Measurements from ENCODE around the gene FAM53B. TPM values are rescaled to one million over a fixed set of nuclear protein-coding genes. Genes with fewer than 3 reads are reported as not detected.
A peak's percentile ranks its signal among the peaks of the same experiment; 100 is the strongest.

FAM53B gene
- total and polyA plus RNA-seq, 7 experiments from 2014 or later: 3.9 to 51.5 (median 27.7) TPM

DNA sequence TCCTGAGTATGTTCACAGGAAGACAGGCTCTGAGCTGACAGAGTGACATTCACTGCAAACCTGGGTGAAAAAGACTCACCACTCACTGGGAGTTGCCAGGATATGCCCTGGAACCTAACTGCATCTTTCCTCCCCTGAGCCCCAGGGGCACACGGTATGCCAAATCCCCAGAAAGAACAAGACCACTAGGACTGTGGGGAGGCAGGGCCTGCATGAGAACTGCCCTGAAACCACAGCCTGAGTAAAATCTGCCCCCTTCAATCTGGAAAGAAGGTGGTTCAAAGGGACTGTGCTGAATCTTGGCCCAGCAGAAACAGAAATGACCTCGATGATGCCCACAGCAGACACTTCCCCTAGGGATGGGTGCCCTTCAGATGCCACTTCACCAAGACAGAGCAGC, 6.5 kb downstream of the FAM53B start:
- Histone ChIP-seq H3K27ac (ENCODE audit: low read depth, low read length) (no peak overlapping the region), H3K4me3 (ENCODE audit: low read length) (no peak overlapping the region), H3K36me3 (ENCODE audit: control insufficient read depth in 2 of 3, insufficient read depth in 3 of 3, low read length in 3 of 3) (no peaks in the 10 kb centered on the region), H3K4me1 (ENCODE audit: control insufficient read depth in 2 of 2, insufficient read depth in 2 of 2, low read length in 2 of 2) (peaks cover 98 to 100% of the 10 kb centered on the region in 2 donors), H3K9me3 (ENCODE audit: control insufficient read depth in 2 of 3, low read length in 3 of 3) (no peaks in the 10 kb centered on the region), H3K27me3 (ENCODE audit: control insufficient read depth in 2 of 2, insufficient read depth in 2 of 2, low read length in 2 of 2) (no peaks in the 10 kb centered on the region)
- peaks cover 0 to 27% (median 3%) of the 10 kb centered on the region in 5 donors for H3K36me3 Mint-ChIP-seq
- CTCF ChIA-PET: interaction anchor here (7.2 kb wide), 1 partner anchor 17 kb away, joined by 58 read pairs; no protein-coding TSS in a partner anchor
- POLR2A ChIA-PET: interaction anchor here (1.0 to 1.6 kb wide), 3 partner anchors 9 to 13 kb away, joined by 3 to 4 read pairs (median 4); no protein-coding TSS in a partner anchor
- intact Hi-C loops (cut with micrococcal nuclease): no loop called here
- peaks cover 74 to 100% (median 96%) of the 10 kb centered on the region in 7 donors for H3K4me1 Mint-ChIP-seq
- H3K4me3 Mint-ChIP-seq: peak overlapping the region in 6 of 10 donors; percentile 33 to 96 (median 52)
- peaks cover 0 to 23% (median 0%) of the 10 kb centered on the region in 5 donors for H3K27me3 Mint-ChIP-seq
- H3K9me3 Mint-ChIP-seq: no peaks in the 10 kb centered on the region
- peak overlapping the region in 6 of 9 donors; percentile 44 to 99 (median 80) for H3K27ac Mint-ChIP-seq
- ATAC-seq (no peak), DNase-seq (no peak)

DNA sequence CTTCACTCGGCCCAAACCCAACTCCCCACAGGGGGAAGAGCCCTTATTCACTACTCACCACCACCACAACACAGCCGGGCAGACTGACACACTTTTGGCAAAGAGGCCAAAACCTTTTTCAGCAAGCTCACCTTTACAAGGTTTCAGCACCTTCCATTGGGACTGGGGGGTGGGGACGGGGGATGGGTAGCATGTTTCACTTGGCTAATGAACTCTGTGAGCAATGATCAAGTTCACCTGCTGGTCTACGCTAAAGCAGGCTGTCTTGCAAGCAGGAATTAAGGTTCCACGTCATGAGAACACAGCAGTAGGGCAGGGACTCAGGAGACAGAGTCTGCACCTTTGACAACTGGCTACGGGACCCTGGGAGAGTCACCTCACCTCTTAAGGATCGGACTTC, 7.0 kb downstream of the FAM53B start:
- ChIA-PET CTCF (interaction anchor here (1.0 to 7.2 kb wide), 3 partner anchors 13 to 58 kb away, joined by 5 to 58 read pairs (median 6); no protein-coding TSS in a partner anchor), POLR2A (interaction anchor here (1.0 to 1.6 kb wide), 3 partner anchors 9 to 13 kb away, joined by 3 to 4 read pairs (median 4); no protein-coding TSS in a partner anchor)
- peaks cover 97 to 100% of the 10 kb centered on the region in 2 donors for H3K4me1 ChIP-seq (ENCODE audit: control insufficient read depth in 2 of 2, insufficient read depth in 2 of 2, low read length in 2 of 2)
- intact Hi-C loops (cut with micrococcal nuclease): no loop called here
- H3K4me3 Mint-ChIP-seq: peak overlapping the region in 7 of 10 donors; percentile 14 to 96 (median 47)
- no peak for ATAC-seq
- H3K9me3 Mint-ChIP-seq: no peaks in the 10 kb centered on the region
- peaks cover 0 to 25% (median 5%) of the 10 kb centered on the region in 5 donors for H3K36me3 Mint-ChIP-seq
- H3K4me3 ChIP-seq (ENCODE audit: low read length): no peak overlapping the region
- no peaks in the 10 kb centered on the region for H3K36me3 ChIP-seq (ENCODE audit: control insufficient read depth in 2 of 3, insufficient read depth in 3 of 3, low read length in 3 of 3)
- H3K9me3 ChIP-seq (ENCODE audit: control insufficient read depth in 2 of 3, low read length in 3 of 3): no peaks in the 10 kb centered on the region
- H3K27me3 Mint-ChIP-seq: peaks cover 0 to 18% (median 0%) of the 10 kb centered on the region in 5 donors
- H3K27ac ChIP-seq (ENCODE audit: low read depth, low read length): no peak overlapping the region
- no peaks in the 10 kb centered on the region for H3K27me3 ChIP-seq (ENCODE audit: control insufficient read depth in 2 of 2, insufficient read depth in 2 of 2, low read length in 2 of 2)
- peak overlapping the region in 7 of 9 donors; percentile 49 to 99 (median 79) for H3K27ac Mint-ChIP-seq
- H3K4me1 Mint-ChIP-seq: peaks cover 76 to 100% (median 95%) of the 10 kb centered on the region in 7 donors
- no peak for DNase-seq

DNA sequence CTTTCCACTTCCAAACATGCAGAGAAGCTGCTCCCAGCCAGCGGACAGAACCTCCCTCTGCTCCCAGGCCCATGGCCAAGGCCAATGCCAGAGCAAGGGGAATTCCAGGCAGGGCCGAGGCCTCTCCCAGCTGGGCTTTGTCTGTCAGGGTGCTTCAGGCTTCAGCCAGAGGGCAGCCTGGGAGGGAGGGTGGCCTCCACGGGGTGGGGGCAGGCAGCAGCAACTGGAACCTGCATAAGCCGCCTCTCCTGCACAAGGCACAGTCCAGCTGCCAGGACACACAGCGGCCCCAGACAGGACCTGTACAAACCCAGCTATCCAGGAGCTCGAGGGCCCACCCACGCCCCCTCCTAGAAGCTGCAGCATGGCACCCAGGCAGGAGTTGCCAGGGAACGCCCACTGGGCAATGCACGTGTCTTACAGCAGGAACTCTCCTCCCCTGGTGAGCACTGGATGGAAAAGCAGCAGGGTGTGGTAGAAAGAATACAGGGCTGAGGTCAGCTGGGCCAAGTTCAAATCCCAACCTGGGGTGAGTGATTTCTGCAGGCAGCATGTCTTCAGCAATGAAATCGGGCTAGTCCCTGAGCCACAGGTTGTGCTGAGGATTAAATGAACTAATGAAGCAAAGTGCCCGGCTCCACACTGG, 7.6 kb downstream of the FAM53B start:
- Histone ChIP-seq H3K9me3 (ENCODE audit: control insufficient read depth in 2 of 3, low read length in 3 of 3) (no peaks in the 10 kb centered on the region), H3K27ac (ENCODE audit: low read depth, low read length) (no peak overlapping the region), H3K27me3 (ENCODE audit: control insufficient read depth in 2 of 2, insufficient read depth in 2 of 2, low read length in 2 of 2) (no peaks in the 10 kb centered on the region), H3K4me1 (ENCODE audit: control insufficient read depth in 2 of 2, insufficient read depth in 2 of 2, low read length in 2 of 2) (peaks cover 97 to 100% of the 10 kb centered on the region in 2 donors), H3K36me3 (ENCODE audit: control insufficient read depth in 2 of 3, insufficient read depth in 3 of 3, low read length in 3 of 3) (no peaks in the 10 kb centered on the region), H3K4me3 (ENCODE audit: low read length) (no peak overlapping the region)
- ChIA-PET POLR2A (interaction anchor here (0.8 to 1.6 kb wide), 4 partner anchors 8 to 14 kb away, joined by 3 to 4 read pairs (median 4); no protein-coding TSS in a partner anchor), CTCF (interaction anchor here (1.0 to 7.2 kb wide), 3 partner anchors 12 to 58 kb away, joined by 5 to 58 read pairs (median 6); no protein-coding TSS in a partner anchor)
- intact Hi-C loops (cut with micrococcal nuclease): no loop called here
- H3K27me3 Mint-ChIP-seq: peaks cover 0 to 16% (median 0%) of the 10 kb centered on the region in 5 donors
- no peaks in the 10 kb centered on the region for H3K9me3 Mint-ChIP-seq
- ATAC-seq (no peak), DNase-seq (no peak)
- H3K27ac Mint-ChIP-seq: peak overlapping the region in 8 of 9 donors; percentile 13 to 99 (median 72)
- H3K4me1 Mint-ChIP-seq: peaks cover 76 to 100% (median 96%) of the 10 kb centered on the region in 7 donors
- H3K4me3 Mint-ChIP-seq: peak overlapping the region in 6 of 10 donors; percentile 11 to 96 (median 33)
- H3K36me3 Mint-ChIP-seq: peaks cover 0 to 29% (median 5%) of the 10 kb centered on the region in 5 donors

DNA sequence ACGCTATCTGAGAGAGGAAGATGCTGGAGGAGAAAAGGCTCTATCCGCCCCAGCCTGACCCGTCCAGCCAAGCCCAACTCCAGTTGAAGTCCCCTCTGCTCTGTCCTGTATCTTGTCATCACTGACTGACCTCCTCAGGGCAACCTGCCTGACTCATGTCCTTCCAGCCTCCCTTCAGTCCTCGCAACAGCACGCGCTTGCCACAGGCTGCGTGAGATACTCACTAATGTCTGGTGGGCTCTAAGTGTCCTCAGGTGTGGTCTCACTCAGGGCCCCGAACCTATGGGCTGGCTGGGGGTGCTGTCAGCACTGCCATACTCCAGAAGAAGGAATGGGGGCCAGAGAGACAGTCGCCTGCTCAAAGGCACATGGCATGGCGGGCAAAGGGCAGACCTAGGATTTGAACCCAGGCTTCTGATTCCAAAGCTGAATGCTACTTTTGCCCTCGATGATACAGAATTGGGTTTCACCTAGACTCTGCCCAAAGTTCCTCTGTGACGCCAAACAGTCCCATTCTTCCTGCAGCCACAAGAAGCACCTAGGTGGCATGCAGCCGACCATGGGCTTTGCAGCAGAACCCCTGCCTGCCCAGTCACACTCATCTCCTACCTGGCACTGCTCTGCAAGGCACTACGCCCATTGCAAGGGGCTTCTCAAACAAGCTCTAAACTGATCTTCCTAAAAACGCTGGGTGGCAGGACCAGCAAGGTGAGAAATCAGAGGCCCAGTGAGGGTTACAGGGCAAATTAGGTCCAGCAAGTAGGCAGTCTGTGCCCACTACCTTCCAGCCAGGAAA, 8.5 kb downstream of the FAM53B start:
- Histone ChIP-seq H3K36me3 (ENCODE audit: control insufficient read depth in 2 of 3, insufficient read depth in 3 of 3, low read length in 3 of 3) (no peaks in the 10 kb centered on the region), H3K4me3 (ENCODE audit: low read length) (no peak overlapping the region), H3K4me1 (ENCODE audit: control insufficient read depth in 2 of 2, insufficient read depth in 2 of 2, low read length in 2 of 2) (peaks cover 91 to 98% of the 10 kb centered on the region in 2 donors), H3K27ac (ENCODE audit: low read depth, low read length) (no peak overlapping the region), H3K9me3 (ENCODE audit: control insufficient read depth in 2 of 3, low read length in 3 of 3) (no peaks in the 10 kb centered on the region), H3K27me3 (ENCODE audit: control insufficient read depth in 2 of 2, insufficient read depth in 2 of 2, low read length in 2 of 2) (no peaks in the 10 kb centered on the region)
- Mint-ChIP-seq H3K27ac (peak overlapping the region in 7 of 9 donors; percentile 50 to 99 (median 84)), H3K27me3 (peaks cover 0 to 10% (median 0%) of the 10 kb centered on the region in 5 donors), H3K4me3 (peak overlapping the region in 9 of 10 donors; percentile 21 to 79 (median 57)), H3K4me1 (peaks cover 68 to 100% (median 92%) of the 10 kb centered on the region in 7 donors), H3K36me3 (peaks cover 0 to 27% (median 5%) of the 10 kb centered on the region in 5 donors), H3K9me3 (no peaks in the 10 kb centered on the region)
- intact Hi-C loops (cut with micrococcal nuclease): no loop called here
- ChIA-PET POLR2A (interaction anchor here (7.9 kb wide), 1 partner anchor 15 kb away, joined by 122 read pairs; no protein-coding TSS in a partner anchor), CTCF (interaction anchor here (0.6 to 7.2 kb wide), 5 partner anchors 9 to 108 kb away, joined by 3 to 58 read pairs (median 3); no protein-coding TSS in a partner anchor)
- no peak for DNase-seq
- no peak for ATAC-seq

DNA sequence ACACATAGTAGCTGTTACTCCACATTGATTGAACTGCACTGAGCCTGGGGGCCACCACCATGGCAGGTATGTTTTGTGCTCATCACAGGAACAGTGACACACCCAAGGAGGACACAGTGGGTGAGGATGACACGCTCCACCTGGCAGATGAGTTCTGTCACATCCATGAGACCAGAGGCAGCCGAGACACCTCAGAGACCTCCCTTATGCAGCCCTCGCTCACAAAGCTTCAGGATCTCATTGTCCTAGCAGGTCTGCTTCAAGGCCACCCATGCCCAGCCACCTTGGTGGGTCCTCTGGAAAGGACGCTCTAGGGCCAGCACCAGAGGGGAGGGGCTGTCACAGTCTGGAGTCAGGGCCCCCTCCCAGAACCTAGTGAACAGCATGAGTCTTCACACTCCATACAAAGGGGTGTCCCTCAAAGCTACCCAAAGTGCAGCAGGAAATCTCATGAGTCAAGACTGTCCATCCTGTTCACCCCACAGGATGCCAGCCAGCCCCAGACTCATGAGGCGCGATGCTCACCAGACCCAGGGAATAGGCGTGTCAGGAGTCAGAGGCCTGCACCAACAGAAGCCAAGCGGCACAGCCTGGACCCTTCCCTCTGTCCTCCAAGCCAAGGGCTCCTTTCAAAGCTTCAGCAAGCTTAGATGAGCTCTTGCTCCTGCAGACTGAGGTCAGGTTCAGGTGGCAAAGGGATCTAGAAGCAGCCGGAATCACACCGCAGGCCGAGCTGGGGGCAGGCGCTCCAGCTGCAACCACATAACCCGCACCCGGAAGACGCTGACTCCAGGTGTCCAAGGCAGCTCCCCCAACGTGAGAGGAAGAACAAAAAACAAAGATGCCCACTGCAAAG, 9.6 kb downstream of the FAM53B start:
- Mint-ChIP-seq H3K27ac (peak overlapping the region; percentile 82 to 99 (median 88)), H3K4me1 (peaks cover 62 to 100% (median 90%) of the 10 kb centered on the region in 7 donors), H3K4me3 (peak overlapping the region; percentile 52 to 79 (median 71)), H3K36me3 (peaks cover 0 to 31% (median 8%) of the 10 kb centered on the region in 5 donors), H3K9me3 (no peaks in the 10 kb centered on the region), H3K27me3 (peaks cover 0 to 5% (median 0%) of the 10 kb centered on the region in 5 donors)
- no peaks in the 10 kb centered on the region for H3K9me3 ChIP-seq (ENCODE audit: control insufficient read depth in 2 of 3, low read length in 3 of 3)
- CTCF ChIA-PET: interaction anchor here (1.1 to 7.2 kb wide), 7 partner anchors 10 to 107 kb away, joined by 3 to 58 read pairs (median 3); no protein-coding TSS in a partner anchor
- H3K36me3 ChIP-seq (ENCODE audit: control insufficient read depth in 2 of 3, insufficient read depth in 3 of 3, low read length in 3 of 3): no peaks in the 10 kb centered on the region
- no peaks in the 10 kb centered on the region for H3K27me3 ChIP-seq (ENCODE audit: control insufficient read depth in 2 of 2, insufficient read depth in 2 of 2, low read length in 2 of 2)
- peak; percentile 46 for ATAC-seq
- intact Hi-C loops (cut with micrococcal nuclease): no loop called here
- no peak overlapping the region for H3K27ac ChIP-seq (ENCODE audit: low read depth, low read length)
- DNase-seq: no peak
- peak overlapping the region; percentile 49 for H3K4me3 ChIP-seq (ENCODE audit: low read length)
- POLR2A ChIA-PET: interaction anchor here (1.0 to 7.9 kb wide), 3 partner anchors 14 to 38 kb away, joined by 4 to 122 read pairs (median 4); no protein-coding TSS in a partner anchor
- peaks cover 89 to 98% of the 10 kb centered on the region in 2 donors for H3K4me1 ChIP-seq (ENCODE audit: control insufficient read depth in 2 of 2, insufficient read depth in 2 of 2, low read length in 2 of 2)

Data from naive thymus-derived CD4-positive, alpha-beta T cell (primary cell).